Neural cell (in vitro differentiated cells): Measurements from ENCODE around the gene KIF24.

Source experiments
- EP300 ChIP-seq: fragments of 450-650 bp; conservative IDR thresholded peaks from 2 replicates; pipeline ENCODE4 v1.6.1; 2014; ENCODE audit warnings: antibody characterized with exemption, mild to moderate bottlenecking, moderate library complexity; ENCODE audit not compliant: poor library complexity, severe bottlenecking
- POLR2AphosphoS5 ChIP-seq: IDR thresholded peaks from 2 replicates; pipeline ENCODE4 v1.6.1; 2012
- RAD21 ChIP-seq: fragments of 450-650 bp; conservative IDR thresholded peaks from 2 replicates; pipeline ENCODE4 v1.6.1; 2014; ENCODE audit warnings: antibody characterized with exemption, mild to moderate bottlenecking, moderate library complexity

GRCh38 chr9:34333836-34334235, 4.8 kb upstream of the KIF24 start:
- no peak for TF ChIP-seq RAD21
- no peak for TF ChIP-seq EP300
- TF ChIP-seq POLR2AphosphoS5: no peak
